NCI-H2171 treated with DMSO at 0.1 percent for 48 hours (cell line): ENCODE data around the gene TCF20.
A peak's percentile ranks its signal among the peaks of the same experiment; 100 is the strongest.

Experiments used
- DNase-seq: peaks from one replicate; lab custom pipeline; 2025; lab: John Stamatoyannopoulos, UW

Gene TCF20

GRCh38 chr22:42270510-42271190 lies at the start of gene TCF20:
Gene TCF20, minus strand, starts transcription at chr22:42270653. Its CDS starts 55,348 bp downstream, at chr22:42215305.
- peak; percentile 75 for DNase-seq

GRCh38 chr22:42319386-42319785 lies 48.9 kb upstream of the TCF20 start:
- no peak for DNase-seq

- no peak for DNase-seq
Measured at GRCh38 chr22:42318967-42319366, 48.5 kb upstream of the TCF20 start.

GRCh38 chr22:42317691-42318547 lies 47.5 kb upstream of the TCF20 start:
- peak; percentile 72 for DNase-seq

- DNase-seq, result no peak
Measured at GRCh38 chr22:42317008-42317407, 46.6 kb upstream of the TCF20 start.

- no peak for DNase-seq
Measured at GRCh38 chr22:42315392-42315756, 44.9 kb upstream of the TCF20 start.

- DNase-seq, result peak; percentile 49
Measured at GRCh38 chr22:42314709-42315391, 44.4 kb upstream of the TCF20 start.

- DNase-seq, result peak; percentile 86
Measured at GRCh38 chr22:42313804-42314581, 43.5 kb upstream of the TCF20 start.

- peak; percentile 51 for DNase-seq
Measured at GRCh38 chr22:42313204-42313603, 42.8 kb upstream of the TCF20 start.

GRCh38 chr22:42310291-42311015 lies 40.0 kb upstream of the TCF20 start:
- peak; percentile 38 for DNase-seq

- DNase-seq, result no peak
Measured at GRCh38 chr22:42309865-42310264, 39.4 kb upstream of the TCF20 start.

GRCh38 chr22:42308892-42309468 lies 38.5 kb upstream of the TCF20 start:
- DNase-seq, result no peak

GRCh38 chr22:42307806-42308563 lies 37.5 kb upstream of the TCF20 start:
- no peak for DNase-seq

GRCh38 chr22:42306010-42306409 lies 35.6 kb upstream of the TCF20 start:
- DNase-seq, result no peak

GRCh38 chr22:42304324-42304790 lies 33.9 kb upstream of the TCF20 start:
- no peak for DNase-seq

GRCh38 chr22:42303396-42304323 lies 33.2 kb upstream of the TCF20 start:
- peak; percentile 98 for DNase-seq

GRCh38 chr22:42301742-42302102 lies 31.3 kb upstream of the TCF20 start:
- no peak for DNase-seq

GRCh38 chr22:42301077-42301741 lies 30.8 kb upstream of the TCF20 start:
- peak; percentile 47 for DNase-seq
